Non-pigmented ciliary epithelial cell (primary cell): Measurements from ENCODE around the gene SORL1.

Source experiments
- DNase-seq: peaks from one replicate; pipeline ENCODE4 v3.0.0-alpha.2; 2010; ENCODE audit warnings: low read depth

The SORL1 gene

DNA sequence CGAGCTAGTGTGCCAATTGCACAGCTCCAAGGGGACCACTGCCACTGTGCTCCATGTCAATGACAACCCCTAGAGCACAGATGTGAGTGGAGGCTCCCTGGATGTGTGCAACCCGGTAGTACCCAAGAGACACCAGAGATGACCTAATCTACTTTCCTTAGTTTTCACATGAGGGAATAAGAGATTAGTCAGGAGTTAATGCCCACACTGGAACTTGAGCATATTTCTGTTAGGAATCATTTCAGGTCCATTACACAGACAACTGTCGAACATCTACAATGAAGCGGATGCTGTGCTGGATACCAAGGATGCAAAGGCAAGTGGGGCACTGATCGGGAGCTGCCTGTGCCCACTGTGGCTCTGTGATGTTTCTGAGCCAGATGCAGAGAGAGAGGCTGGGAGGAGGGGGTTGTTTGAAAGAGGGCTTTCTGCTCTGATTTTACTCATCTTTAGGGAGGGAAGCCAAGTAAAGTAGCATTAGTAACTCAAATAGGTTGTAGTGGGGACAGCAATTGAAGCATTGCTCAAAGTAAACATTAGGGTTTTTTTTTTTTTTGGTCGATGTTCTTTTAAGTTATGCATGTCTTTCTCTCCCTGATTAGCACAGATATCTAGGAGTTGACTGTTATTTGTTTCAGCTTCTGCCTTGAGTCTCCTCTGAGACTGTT, 83.1 kb downstream of the SORL1 start:
- no peak for DNase-seq

DNA sequence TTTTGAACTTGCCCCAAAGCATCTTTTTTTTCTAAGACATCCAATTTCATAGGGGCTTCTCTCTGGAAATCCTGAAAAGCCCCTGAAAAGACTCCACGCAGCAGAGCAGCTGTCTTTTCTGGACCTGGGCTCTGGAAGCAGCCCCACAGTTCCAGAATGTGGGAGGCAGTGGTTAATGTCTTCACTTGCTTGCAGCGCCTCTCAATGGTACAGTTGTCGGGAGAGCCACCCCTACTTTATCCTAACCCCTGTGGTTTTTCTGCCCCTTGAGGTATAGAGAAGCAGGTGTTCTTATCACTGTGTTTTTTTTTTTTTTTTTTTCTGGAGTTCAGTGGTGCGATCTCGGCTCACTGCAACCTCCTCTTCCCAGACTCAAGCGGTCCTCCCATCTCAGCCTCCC, 84.0 kb downstream of the SORL1 start:
- no peak for DNase-seq

DNA sequence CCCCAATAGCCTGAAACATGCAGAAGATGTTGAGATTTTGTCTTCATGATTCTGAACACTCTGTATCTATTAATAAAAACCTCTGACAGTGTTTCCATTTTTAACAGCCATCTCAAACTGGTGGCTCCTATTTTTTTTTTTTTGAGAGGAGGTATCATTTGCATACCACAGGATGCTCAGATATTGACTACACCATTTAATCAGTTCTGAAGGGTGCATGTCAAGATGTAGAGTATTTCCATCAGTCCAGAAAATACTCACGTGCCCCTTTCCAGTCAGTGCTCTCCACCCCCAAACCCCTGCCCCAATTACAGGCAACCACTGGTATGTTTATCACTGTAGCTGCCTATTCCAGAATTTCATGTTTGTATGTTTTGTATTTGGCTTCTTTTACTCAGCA, 85.9 kb downstream of the SORL1 start:
- no peak for DNase-seq

- DNase-seq = no peak
These were observed 86.9 kb downstream of the SORL1 start for GRCh38 chr11:121539000-121539399.

- no peak for DNase-seq
These were observed 88.5 kb downstream of the SORL1 start for GRCh38 chr11:121540627-121541026.

DNA sequence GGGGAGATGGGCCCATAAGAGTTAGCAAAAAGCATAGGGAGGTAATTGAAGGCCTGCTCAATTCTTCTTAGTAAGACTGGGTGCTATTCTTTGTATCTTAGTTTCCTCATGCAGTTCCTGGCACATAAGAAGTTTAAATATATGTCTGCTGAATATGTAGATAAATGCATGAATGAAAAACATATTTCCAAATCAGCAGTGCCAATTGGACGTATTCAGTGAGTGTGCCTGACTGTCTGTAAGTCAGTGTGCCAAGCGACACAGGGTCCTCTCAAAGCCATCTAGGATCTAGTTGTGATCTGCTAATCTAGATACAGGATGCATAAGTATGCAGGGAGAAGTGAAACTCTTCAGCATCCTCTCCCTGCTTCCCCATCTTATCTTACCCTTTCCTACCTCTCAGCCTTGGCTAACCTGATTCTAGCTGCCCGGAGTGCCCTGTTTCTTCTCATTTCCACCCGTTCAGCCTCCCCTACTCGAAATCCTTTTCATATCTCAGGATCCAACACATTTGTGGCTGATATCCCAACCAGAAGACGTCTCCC, 91.8 kb downstream of the SORL1 start:
- no peak for DNase-seq

GRCh38 chr11:121544956-121545355, 92.8 kb downstream of the SORL1 start:
- DNase-seq = no peak

GRCh38 chr11:121547574-121547973, 95.5 kb downstream of the SORL1 start:
- no peak for DNase-seq

GRCh38 chr11:121550247-121551030, 98.3 kb downstream of the SORL1 start:
- DNase-seq = no peak

DNA sequence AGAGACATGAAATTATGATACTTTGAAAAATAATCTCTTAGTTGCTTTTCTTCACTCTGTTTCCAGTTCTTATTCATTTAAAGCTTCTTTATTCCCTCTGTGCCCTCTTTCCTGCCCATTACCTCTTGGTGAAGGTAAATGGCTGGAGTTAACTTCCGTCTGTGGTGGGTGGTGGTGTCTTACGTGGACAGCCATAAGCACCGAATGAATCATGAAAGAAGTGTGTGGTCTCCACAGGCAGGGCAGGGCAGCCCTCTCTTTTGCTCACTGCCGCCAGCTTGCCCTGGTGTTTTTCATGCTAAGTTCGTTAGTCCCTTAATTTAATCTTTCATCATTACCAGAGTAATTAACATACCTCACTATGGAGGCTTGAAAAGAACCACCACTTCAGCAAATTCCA, 99.3 kb downstream of the SORL1 start:
- DNase-seq = no peak

DNA sequence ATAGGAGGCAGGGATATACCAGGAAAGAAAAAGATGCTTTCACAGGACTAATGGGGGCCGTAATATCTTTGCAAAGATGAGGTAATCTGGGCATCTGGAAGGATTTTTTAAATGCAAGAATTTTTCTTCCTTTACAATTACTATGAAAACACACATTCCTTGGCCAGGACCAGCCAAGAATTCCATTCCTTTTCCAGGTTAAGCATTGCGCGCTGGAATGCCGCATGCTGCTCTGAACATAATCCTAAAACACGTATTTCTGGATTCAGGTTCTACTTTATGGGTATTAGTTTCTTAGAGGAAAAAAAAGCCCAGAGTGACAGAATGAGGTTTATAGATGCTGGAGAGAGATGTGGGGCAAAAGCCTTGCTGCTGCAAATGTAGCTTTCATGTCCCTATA, 100.0 kb downstream of the SORL1 start:
- no peak for DNase-seq

- DNase-seq = no peak
These were observed 100.5 kb downstream of the SORL1 start for GRCh38 chr11:121552644-121553043.

GRCh38 chr11:121553389-121553788, 101.3 kb downstream of the SORL1 start:
- DNase-seq = no peak

- DNase-seq = no peak
These were observed 101.7 kb downstream of the SORL1 start for GRCh38 chr11:121553806-121554205.

- no peak for DNase-seq
These were observed 102.4 kb downstream of the SORL1 start for GRCh38 chr11:121554552-121554951.

DNA sequence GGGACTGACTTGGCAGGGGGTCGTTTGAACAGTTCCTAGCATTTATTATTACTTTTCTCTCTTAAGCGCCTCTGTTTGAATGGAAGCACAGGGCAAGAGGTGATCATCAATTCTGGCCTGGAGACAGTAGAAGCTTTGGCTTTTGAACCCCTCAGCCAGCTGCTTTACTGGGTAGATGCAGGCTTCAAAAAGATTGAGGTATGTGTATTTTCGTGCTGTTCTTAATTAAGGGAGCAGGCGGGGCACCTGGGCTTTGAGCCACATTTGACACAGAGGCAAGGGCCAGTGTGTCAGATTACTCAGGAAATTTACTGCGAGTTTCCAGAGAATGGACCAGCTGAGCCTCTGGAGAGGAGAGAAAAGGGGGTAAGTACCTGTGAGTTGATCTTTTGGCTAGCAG, 103.0 kb downstream of the SORL1 start:
- DNase-seq = no peak

DNA sequence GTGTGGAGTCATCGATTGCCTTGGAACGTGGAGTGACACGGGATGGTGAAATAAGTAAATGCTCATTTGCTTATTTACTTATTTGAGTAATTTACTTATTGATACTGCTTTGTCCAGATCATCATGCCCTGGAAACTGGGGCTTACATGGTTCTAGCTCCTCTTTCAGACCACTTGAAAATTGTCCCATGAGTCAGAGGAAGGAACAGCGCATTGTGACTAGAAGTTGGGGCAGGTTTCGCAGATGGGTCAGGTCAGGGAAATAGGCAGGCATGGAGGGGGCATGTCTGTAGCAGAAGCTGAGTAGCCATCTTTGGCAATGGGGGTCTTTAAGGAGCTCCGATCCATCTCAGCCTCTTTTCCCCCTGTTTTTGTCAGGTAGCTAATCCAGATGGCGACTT, 104.8 kb downstream of the SORL1 start:
- DNase-seq = no peak

DNA sequence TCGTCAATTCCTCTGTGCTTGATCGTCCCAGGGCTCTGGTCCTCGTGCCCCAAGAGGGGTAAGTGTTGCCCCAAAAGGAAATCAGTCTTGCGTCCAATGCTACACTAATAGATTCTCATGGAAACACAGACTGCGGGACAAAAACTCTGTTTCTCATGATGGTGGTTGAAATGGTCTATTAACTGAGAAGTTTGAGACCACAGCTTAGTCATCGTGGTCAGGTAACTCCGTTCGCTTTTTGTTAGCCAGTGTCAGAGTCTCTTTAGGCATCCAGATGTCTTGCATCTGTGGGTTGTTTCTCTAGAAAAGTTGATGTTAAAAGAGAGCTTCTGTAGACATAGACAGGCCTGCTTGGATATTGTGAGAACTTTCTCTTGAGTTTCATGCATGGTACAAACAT, 105.2 kb downstream of the SORL1 start:
- no peak for DNase-seq

- no peak for DNase-seq
These were observed 107.6 kb downstream of the SORL1 start for GRCh38 chr11:121559606-121560200.

- DNase-seq = no peak
These were observed 108.1 kb downstream of the SORL1 start for GRCh38 chr11:121560236-121560635.

GRCh38 chr11:121561240-121561639, 109.1 kb downstream of the SORL1 start:
- no peak for DNase-seq

- no peak for DNase-seq
These were observed 109.6 kb downstream of the SORL1 start for GRCh38 chr11:121561716-121562115.

- DNase-seq = no peak
These were observed 110.9 kb downstream of the SORL1 start for GRCh38 chr11:121563003-121563402.
